ENCODE results near the gene CES4A.
"Not testable (repeated sequence)": the region's sequence is repeated elsewhere in the genome, so short reads cannot be mapped to it uniquely, and the experiment has no call there.

Gene CES4A

GRCh38 chr16:66956154-66956457, 32.3 kb upstream of the CES4A start:
- not testable (repeated sequence) for DNase-seq (ENCODE audit: low read depth)

- no peak for DNase-seq (ENCODE audit: low read depth)
Measured at GRCh38 chr16:66958857-66959703, 29.3 kb upstream of the CES4A start.

- no peak for DNase-seq (ENCODE audit: low read depth)
Measured at GRCh38 chr16:66959704-66960161, 28.7 kb upstream of the CES4A start.

GRCh38 chr16:66960270-66960669, 28.1 kb upstream of the CES4A start:
- DNase-seq (ENCODE audit: low read depth), result no peak

- DNase-seq (ENCODE audit: low read depth), result no peak
Measured at GRCh38 chr16:66961065-66961744, 27.2 kb upstream of the CES4A start, which contains the start of gene CES3. CES3 (plus strand) TSS chr16:66961266; CDS start chr16:66961308, 42 bp downstream.

DNA sequence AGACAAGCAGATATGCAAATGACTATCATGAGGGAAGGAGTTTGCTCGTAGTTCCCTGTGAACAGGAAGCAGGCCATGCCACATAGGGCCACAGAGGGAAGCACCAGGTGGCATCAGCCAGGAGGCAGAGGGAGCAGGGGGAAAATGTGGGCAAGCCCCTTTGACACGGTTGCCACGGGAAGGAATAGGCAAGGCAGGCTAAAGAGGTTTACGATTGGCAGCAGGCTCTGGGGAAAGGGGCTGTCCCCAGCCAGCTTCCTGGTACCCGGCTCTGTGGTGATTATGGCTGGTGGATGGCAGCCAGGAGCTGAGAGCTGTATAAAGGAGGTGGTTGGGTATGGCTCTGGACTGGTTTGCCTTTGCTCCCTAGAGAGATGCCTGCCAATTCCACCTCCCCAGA, 26.5 kb upstream of the CES4A start:
- no peak for DNase-seq (ENCODE audit: low read depth)

GRCh38 chr16:66964049-66964448, 24.3 kb upstream of the CES4A start:
- DNase-seq (ENCODE audit: low read depth), result no peak

DNA sequence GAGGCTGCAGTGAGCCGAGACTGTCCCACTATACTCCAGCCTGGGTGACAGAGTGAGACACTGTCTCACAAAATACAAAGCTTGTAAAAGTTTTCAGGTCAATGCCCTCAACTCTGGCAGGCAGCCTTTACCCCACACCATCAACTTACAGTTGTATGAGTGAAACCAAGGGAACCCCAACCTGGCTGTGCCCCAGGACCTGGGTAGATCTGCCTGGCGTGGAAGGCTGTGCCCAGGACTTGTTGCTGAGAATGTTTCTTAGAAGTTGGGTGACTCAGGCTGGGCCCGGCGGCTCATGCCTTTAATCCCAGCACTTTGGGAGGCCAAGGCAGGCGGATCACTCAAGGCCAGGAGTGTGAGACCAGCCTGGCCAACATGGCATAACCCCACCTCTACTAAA, 19.5 kb upstream of the CES4A start:
- no peak for DNase-seq (ENCODE audit: low read depth)

DNA sequence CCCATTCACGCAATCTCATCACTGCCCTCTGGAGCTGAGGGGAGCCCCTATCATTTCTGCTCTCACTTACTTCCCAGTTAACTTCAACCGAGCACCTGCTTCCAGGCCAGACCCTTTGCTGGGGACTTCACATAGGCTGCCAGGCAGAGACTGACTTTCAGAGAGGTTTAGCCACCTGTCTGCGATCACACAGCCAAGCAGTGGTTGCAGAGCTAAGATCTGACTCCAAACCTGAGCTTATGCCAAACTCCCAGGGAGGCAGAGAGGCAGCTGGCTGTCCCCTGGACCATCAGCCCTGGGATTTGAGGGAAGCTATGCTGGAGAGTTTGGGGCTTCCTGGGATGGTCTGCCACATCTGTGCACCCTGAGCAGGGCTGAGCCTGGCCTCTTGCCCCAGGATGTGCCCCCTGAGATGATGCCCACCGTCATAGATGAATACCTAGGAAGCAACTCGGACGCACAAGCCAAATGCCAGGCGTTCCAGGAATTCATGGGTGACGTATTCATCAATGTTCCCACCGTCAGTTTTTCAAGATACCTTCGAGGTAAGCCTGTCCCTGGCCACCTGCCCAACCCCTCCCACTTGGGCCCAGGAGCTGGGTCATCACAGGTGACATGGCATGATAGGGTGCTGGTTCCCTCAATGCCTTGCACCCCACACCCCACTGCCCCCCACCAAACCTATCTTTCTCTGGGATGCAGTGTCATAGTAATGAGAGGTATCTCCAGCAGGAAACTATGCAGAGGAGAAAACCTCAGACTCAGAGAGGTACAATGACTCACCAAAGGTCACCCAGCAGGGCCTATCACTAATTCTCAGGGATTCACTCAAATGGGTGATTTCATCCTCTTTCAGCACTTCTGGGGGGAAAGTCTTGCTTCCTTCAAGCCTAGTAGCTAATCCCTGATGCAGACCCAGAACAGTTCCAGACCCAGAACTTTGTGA, 17.3 kb upstream of the CES4A start:
- DNase-seq (ENCODE audit: low read depth), result no peak

DNA sequence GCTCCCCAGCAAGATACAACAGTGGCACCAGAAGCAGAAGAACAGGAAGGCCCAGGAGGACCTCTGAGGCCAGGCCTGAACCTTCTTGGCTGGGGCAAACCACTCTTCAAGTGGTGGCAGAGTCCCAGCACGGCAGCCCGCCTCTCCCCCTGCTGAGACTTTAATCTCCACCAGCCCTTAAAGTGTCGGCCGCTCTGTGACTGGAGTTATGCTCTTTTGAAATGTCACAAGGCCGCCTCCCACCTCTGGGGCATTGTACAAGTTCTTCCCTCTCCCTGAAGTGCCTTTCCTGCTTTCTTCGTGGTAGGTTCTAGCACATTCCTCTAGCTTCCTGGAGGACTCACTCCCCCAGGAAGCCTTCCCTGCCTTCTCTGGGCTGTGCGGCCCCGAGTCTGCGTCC, 15.4 kb upstream of the CES4A start:
- DNase-seq (ENCODE audit: low read depth), result no peak

GRCh38 chr16:66973716-66974115, 14.7 kb upstream of the CES4A start:
- no peak for DNase-seq (ENCODE audit: low read depth)

GRCh38 chr16:66974156-66974931, 14.0 kb upstream of the CES4A start:
- not testable (repeated sequence) for DNase-seq (ENCODE audit: low read depth)

DNA sequence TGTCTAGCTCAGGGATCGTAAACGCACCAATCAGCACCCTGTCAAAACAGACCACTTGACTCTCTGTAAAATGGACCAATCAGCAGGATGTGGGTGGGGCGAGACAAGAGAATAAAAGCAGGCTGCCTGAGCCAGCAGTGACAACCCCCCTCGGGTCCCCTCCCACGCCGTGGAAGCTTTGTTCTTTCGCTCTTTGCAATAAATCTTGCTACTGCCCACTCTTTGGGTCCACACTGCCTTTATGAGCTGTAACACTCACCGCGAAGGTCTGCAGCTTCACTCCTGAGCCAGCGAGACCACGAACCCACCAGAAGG, 13.5 kb upstream of the CES4A start:
- not testable (repeated sequence) for DNase-seq (ENCODE audit: low read depth)

GRCh38 chr16:66975302-66975893, 13.0 kb upstream of the CES4A start:
- no peak for DNase-seq (ENCODE audit: low read depth)

- no peak for DNase-seq (ENCODE audit: low read depth)
Measured at GRCh38 chr16:66976746-66977145, 11.6 kb upstream of the CES4A start.

- no peak for DNase-seq (ENCODE audit: low read depth)
Measured at GRCh38 chr16:66977341-66978113, 10.9 kb upstream of the CES4A start.

GRCh38 chr16:66979011-66979717, 9.2 kb upstream of the CES4A start:
- DNase-seq (ENCODE audit: low read depth), result no peak

DNA sequence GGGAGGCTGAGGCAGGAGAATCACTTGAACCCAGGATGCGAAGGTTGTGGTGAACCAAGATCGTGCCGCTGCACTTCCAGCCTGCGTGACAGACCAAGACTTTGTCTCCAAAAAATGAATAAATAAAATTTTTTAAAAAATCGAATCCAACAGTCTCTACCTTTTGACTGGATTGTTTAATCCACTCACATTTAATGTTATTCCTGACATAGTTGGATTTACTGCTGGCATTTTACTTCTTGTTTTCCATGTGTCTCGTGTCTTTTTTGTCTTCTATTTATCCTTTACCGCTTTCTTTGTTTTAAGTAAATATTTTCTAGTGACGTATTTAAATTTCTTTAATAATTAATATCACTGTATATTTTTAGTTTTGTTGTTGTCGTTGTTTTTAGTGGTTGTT, 5.4 kb upstream of the CES4A start:
- DNase-seq (ENCODE audit: low read depth), result no peak

DNA sequence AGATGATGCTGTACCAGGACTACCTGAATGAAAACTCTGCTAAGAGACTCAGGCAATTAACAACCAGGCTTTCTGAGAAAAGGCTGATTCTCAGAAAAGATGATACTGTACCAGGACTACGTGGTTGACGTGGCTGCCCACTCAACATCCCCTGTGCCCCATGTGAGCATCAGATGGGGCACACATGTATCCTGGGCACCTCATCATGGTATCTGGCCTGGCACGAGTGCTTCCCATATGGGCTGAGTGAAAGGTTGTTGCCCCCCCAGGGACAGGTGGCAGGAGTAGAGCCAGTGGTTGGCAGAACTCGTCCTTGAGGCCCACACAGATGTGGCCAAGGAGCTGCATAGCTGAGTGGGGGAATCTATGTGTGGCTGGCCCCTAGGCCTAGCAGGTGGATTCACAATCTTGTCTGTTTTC, 3.5 kb upstream of the CES4A start:
- no peak for DNase-seq (ENCODE audit: low read depth)

DNA sequence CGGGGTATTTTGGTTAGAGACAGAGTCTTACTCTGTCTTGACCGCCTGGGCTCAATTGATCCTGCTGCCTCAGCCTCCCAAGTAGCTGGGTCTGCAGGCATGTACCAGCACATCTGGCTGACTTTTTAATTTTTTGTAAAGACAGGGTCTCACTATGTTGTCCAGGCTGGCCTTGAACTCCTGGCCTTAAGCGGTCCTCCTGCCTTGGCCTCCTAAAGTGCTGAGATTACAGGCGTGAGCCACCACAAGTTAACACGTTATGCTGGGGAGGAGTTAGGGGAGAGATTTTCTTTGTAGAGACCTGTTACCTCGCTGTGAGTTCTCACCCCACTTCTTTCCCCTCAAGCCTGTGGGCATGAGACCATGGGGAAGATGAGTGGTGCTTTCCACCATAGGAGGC, 1.8 kb upstream of the CES4A start:
- no peak for DNase-seq (ENCODE audit: low read depth)

All from GM04503 (cell line).